ENCODE data around the gene KCTD12. TPM values are rescaled to one million over a fixed set of nuclear protein-coding genes. Genes with fewer than 3 reads are reported as not detected.

Gene KCTD12
- total RNA-seq, 1 donor from 2014 or later: 154 TPM

DNA sequence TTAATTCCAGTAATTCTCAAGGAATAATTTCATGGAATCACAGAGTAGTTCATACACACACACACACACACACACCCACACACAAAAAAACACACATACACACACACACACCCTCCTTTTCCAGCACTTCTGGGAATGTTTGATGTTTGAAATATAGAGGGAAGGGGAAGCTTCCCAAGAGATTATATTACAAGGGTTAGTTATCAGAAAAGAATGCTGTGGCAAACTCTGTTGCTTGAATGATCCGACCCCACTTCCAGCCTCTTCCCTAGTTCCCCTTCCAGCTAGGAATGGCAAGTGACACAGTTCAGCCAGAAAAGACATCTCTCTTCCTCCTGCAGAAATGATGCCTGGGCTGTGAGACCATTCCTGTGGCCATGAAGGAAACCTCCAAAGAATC is 49.9 kb downstream of the KCTD12 start:
- TF ChIP-seq, protein P1, sequence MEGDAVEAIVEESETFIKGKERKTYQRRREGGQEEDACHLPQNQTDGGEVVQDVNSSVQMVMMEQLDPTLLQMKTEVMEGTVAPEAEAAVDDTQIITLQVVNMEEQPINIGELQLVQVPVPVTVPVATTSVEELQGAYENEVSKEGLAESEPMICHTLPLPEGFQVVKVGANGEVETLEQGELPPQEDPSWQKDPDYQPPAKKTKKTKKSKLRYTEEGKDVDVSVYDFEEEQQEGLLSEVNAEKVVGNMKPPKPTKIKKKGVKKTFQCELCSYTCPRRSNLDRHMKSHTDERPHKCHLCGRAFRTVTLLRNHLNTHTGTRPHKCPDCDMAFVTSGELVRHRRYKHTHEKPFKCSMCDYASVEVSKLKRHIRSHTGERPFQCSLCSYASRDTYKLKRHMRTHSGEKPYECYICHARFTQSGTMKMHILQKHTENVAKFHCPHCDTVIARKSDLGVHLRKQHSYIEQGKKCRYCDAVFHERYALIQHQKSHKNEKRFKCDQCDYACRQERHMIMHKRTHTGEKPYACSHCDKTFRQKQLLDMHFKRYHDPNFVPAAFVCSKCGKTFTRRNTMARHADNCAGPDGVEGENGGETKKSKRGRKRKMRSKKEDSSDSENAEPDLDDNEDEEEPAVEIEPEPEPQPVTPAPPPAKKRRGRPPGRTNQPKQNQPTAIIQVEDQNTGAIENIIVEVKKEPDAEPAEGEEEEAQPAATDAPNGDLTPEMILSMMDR (conservative IDR thresholded peaks at IDR 0.05): no peak
- DNase-seq (ENCODE audit: extremely low spot score, unreplicated experiment): no peak
- Mint-ChIP-seq H3K27me3 (no peaks in the 10 kb centered on the region), H3K36me3 (no peaks in the 10 kb centered on the region), H3K9me3 (no peaks in the 10 kb centered on the region), H3K4me1 (ENCODE audit: unreplicated experiment) (no peaks in the 10 kb centered on the region), H3K27ac (no peak overlapping the region), H3K4me3 (no peak overlapping the region)

DNA sequence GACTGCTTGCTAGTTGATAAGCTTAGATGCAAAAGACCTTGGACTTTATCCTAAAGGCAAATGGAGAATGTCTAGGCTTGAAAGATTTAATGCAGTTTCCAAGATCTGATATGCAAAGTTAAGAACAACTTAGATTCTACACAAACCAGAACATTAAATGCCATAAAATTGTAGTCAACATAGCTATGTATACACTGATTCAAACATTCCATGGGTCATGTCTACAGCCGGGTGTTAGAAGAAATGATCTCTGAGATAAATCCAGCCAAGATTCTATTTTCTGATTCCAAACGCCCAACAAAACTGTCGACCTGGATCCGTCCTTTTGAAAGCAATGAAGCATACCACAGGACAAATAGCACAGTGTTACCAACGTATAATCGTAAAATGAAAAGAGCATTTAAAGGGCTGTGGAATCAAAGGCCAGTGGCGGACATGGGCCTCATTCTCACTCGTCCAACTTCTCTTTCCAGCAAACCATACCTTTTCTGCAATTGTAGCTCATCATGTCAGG is 52.7 kb downstream of the KCTD12 start:
- Mint-ChIP-seq H3K27ac (peak overlapping the region; percentile 76), H3K4me1 (ENCODE audit: unreplicated experiment) (peaks cover 22% of the 10 kb centered on the region), H3K36me3 (no peaks in the 10 kb centered on the region), H3K27me3 (no peaks in the 10 kb centered on the region), H3K9me3 (no peaks in the 10 kb centered on the region), H3K4me3 (no peak overlapping the region)
- no peak for DNase-seq (ENCODE audit: extremely low spot score, unreplicated experiment)
- TF ChIP-seq, protein P1 (conservative IDR thresholded peaks at IDR 0.05): no peak

DNA sequence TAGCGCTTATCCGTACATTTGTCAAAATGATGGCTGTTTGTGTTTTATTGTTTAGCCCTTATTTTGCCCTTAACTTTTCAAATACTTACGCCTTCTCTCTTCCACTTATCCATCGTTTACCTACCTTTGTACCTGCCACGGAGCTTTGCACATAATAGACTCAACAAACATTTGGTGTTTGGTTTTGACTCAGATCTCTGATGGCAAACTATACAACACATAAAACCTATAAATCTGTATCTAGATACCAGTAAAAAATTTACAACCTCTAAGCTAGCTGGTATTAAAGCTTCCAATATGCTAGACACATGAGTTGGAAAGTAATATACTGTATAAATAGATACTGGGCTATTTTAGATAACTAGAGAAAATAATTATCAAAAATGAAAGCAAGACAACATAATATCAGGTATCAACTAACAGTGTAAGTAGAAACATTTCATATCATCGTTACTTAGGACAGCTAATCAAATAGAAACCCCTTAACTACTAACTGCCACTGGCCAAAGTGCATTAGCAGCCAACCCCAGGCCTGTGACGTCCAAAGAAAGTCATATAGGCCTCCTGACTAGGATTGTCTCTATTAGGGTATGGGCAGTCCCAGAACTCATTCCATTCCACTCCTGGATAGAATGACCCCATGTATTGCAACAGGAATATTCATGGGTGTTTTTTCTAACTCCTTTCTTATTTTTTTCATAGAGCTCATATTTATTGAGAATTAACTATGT is 53.8 kb downstream of the KCTD12 start:
- no peaks in the 10 kb centered on the region for H3K36me3 Mint-ChIP-seq
- TF ChIP-seq, protein P1 (conservative IDR thresholded peaks at IDR 0.05): no peak
- peak overlapping the region; percentile 35 for H3K4me3 Mint-ChIP-seq
- H3K4me1 Mint-ChIP-seq (ENCODE audit: unreplicated experiment): peaks cover 25% of the 10 kb centered on the region
- peak overlapping the region; percentile 76 for H3K27ac Mint-ChIP-seq
- H3K9me3 Mint-ChIP-seq: no peaks in the 10 kb centered on the region
- no peaks in the 10 kb centered on the region for H3K27me3 Mint-ChIP-seq
- no peak for DNase-seq (ENCODE audit: extremely low spot score, unreplicated experiment)

GRCh38 chr13:76830805-76831204 is 55.4 kb downstream of the KCTD12 start:
- no peak for DNase-seq (ENCODE audit: extremely low spot score, unreplicated experiment)
- Mint-ChIP-seq H3K27ac (peak overlapping the region; percentile 69), H3K4me1 (ENCODE audit: unreplicated experiment) (peaks cover 28% of the 10 kb centered on the region), H3K36me3 (no peaks in the 10 kb centered on the region), H3K27me3 (no peaks in the 10 kb centered on the region), H3K4me3 (no peak overlapping the region), H3K9me3 (no peaks in the 10 kb centered on the region)
- TF ChIP-seq, protein P1 (conservative IDR thresholded peaks at IDR 0.05): no peak

Other genes starting within 250 kb of the KCTD12 start
- not detected in 2 replicates for gene ACOD1, start 62.1 kb upstream of the KCTD12 start, total RNA-seq (ENCODE audit: low replicate concordance)
- 24.9 and 25.6 TPM in 2 replicates for gene CLN5, start 105.7 kb upstream of the KCTD12 start, total RNA-seq (ENCODE audit: low replicate concordance)
- gene FBXL3, start 140.8 kb upstream of the KCTD12 start, total RNA-seq (ENCODE audit: low replicate concordance): 28.7 and 36.6 TPM in 2 replicates

Measured in type B pancreatic cell (in vitro differentiated cells).